ENCODE data around the gene RALGAPB. TPM values are rescaled to one million over a fixed set of nuclear protein-coding genes. Genes with fewer than 3 reads are reported as not detected.

RALGAPB gene
- total and polyA plus RNA-seq, 2 of the 13 experiments (the other 11 are each of a cell fraction or from before 2014, with no cell fraction given): 17.6 to 30.6 TPM

- TF ChIP-seq ZNF484 (CRISPR knock-in tag; IDR thresholded peaks at IDR 0.05; ENCODE audit: borderline replicate concordance, low read depth) (no peak), PATZ1 (CRISPR knock-in tag; IDR thresholded peaks at IDR 0.05) (peak; percentile 83), MEIS1 (CRISPR knock-in tag; IDR thresholded peaks at IDR 0.05; ENCODE audit: borderline replicate concordance) (peak; percentile 60; the same call in 1 of the 2 replicates), DPF2 (CRISPR knock-in tag; IDR thresholded peaks at IDR 0.05; ENCODE audit: borderline replicate concordance, low read depth) (no peak), KLF6 (CRISPR knock-in tag; IDR thresholded peaks at IDR 0.05) (peak; percentile 89), MNT (IDR thresholded peaks at IDR 0.05) (peak; percentile 17; the same call in 1 of the 2 replicates), ISX (CRISPR knock-in tag; conservative IDR thresholded peaks at IDR 0.05) (peak; percentile 76; the same call in 1 of the 2 replicates), HMGXB3 (CRISPR knock-in tag; IDR thresholded peaks at IDR 0.05; ENCODE audit: borderline replicate concordance) (peak; percentile 87), MAFK (conservative IDR thresholded peaks at IDR 0.05 in 1 of 2, IDR thresholded peaks at IDR 0.05 in 1 of 2; ENCODE audit: low read length in 2 of 2) (no peak), KAT8 (CRISPR knock-in tag; IDR thresholded peaks at IDR 0.05) (peak; percentile 97), ZBTB39 (CRISPR knock-in tag; IDR thresholded peaks at IDR 0.05) (no peak), ZNF891 (CRISPR knock-in tag; IDR thresholded peaks at IDR 0.05) (peak; percentile 44), ZNF709 (CRISPR knock-in tag; IDR thresholded peaks at IDR 0.05) (peak; percentile 86; the same call in 1 of the 2 replicates), NONO (IDR thresholded peaks at IDR 0.05) (no peak), NONO (CRISPR knock-in tag; conservative IDR thresholded peaks at IDR 0.05) (peak; percentile 86; the same call in 1 of the 2 replicates)
Measured at GRCh38 chr20:38472513-38473366, at the start of gene RALGAPB (continued).
